GM12878 (cell line): ENCODE results near the gene OLFML3.

ENCODE experiments used
- BHLHE40 ChIP-seq, 2 experiments: fragments of 450-650 bp in 1 of 2; IDR thresholded peaks; 2 replicates each; pipeline ENCODE4 v1.6.1; 2011 to 2017; ENCODE audit warnings: low read depth in 2 of 2, borderline replicate concordance in 1 of 2, improper control_type of control experiment in 1 of 2, low read length in 1 of 2, mild to moderate bottlenecking in 1 of 2
- CEBPB ChIP-seq, 2 experiments: fragments of 150-350 bp in 1 of 2; IDR thresholded peaks; 2 replicates each; pipeline ENCODE4 v1.6.1; 2012 to 2014; ENCODE audit warnings: low read depth in 2 of 2, low read length in 2 of 2, borderline replicate concordance in 1 of 2, inconsistent platforms in 1 of 2
- CHD2 ChIP-seq: IDR thresholded peaks from 2 replicates; pipeline ENCODE4 v1.6.1; 2011; ENCODE audit warnings: low read depth, low read length, improper control_type of control experiment, borderline replicate concordance
- EZH2 ChIP-seq: IDR thresholded peaks from 2 replicates; pipeline ENCODE4 v1.6.1; 2012; ENCODE audit warnings: low read depth, mild to moderate bottlenecking, control low read depth, inconsistent platforms, low read length, borderline replicate concordance; ENCODE audit not compliant: control insufficient read depth
- GABPA ChIP-seq: IDR thresholded peaks from 2 replicates; pipeline ENCODE4 v1.6.1; 2014; ENCODE audit warnings: antibody characterized with exemption, low read depth, mild to moderate bottlenecking, inconsistent platforms
- HDGF ChIP-seq: fragments of 450-650 bp; IDR thresholded peaks from 2 replicates; pipeline ENCODE4 v1.6.1; 2016; ENCODE audit warnings: antibody characterized with exemption
- IRF4 ChIP-seq: IDR thresholded peaks from 2 replicates; pipeline ENCODE4 v1.6.1; 2011; ENCODE audit warnings: low read depth, low read length
- POLR2AphosphoS5 ChIP-seq: IDR thresholded peaks from 2 replicates; pipeline ENCODE4 v1.6.1; 2011; ENCODE audit warnings: mild to moderate bottlenecking, low read length, inconsistent platforms
- ZNF207 ChIP-seq: fragments of 450-650 bp; IDR thresholded peaks from 2 replicates; pipeline ENCODE4 v1.6.1; 2014; ENCODE audit warnings: antibody characterized with exemption, mild to moderate bottlenecking, borderline replicate concordance
- TF ChIP-seq, protein P1 (sequence below): fragments of 450-650 bp; formaldehyde crosslinking; IDR thresholded peaks from 2 replicates; pipeline ENCODE4 v1.5.0; 2022; ENCODE audit warnings: mild to moderate bottlenecking, missing genetic modification characterization
- TF ChIP-seq, protein P2 (sequence below): IDR thresholded peaks from 2 replicates; pipeline ENCODE4 v1.6.1; 2012; ENCODE audit warnings: low read depth, low read length, improper control_type of control experiment

DNA sequence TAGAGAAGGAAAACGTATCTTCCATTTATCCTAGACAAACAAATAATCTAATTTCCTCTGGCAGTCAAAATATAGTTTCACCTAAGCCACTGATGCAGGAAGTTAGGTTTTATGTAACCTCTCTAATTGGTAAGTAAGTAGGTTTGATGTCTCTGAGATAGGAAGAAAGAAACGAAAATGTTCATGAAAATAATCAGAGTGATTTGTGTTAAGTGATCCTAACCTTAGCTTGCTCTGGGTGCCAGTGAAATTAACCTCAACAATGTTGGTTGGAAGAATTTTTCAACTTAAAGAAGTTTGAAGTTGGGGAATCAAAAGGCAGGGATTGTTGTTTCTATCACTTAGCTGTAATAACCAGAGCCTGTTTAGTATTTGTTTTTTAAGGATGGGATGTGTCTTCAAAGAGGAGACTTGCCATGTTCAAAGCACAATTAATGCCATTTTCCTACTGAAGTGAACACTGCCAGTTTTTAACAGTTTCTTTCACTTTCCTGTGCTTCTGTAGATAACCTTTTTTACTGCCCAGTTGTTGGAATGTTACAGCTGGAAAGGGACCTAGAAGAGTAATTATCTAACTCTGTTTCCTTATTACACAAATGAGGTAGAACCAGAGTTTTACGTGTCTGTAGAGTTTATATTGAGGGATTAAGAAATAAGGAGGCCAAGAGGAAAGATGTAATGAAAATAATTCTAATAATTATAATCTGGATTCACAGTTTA lies 31.7 kb upstream of the OLFML3 start:
- TF ChIP-seq GABPA (no peak), CHD2 (no peak), EZH2 (no peak), CEBPB (IDR thresholded peaks at IDR 0.05; ENCODE audit: borderline replicate concordance in 1 of 2, low read depth in 2 of 2, low read length in 2 of 2) (no peak), HDGF (no peak), POLR2AphosphoS5 (no peak), IRF4 (no peak), ZNF207 (no peak), BHLHE40 (IDR thresholded peaks at IDR 0.05; ENCODE audit: borderline replicate concordance in 1 of 2, low read depth in 2 of 2, low read length in 1 of 2) (no peak)
- TF ChIP-seq, protein P1, sequence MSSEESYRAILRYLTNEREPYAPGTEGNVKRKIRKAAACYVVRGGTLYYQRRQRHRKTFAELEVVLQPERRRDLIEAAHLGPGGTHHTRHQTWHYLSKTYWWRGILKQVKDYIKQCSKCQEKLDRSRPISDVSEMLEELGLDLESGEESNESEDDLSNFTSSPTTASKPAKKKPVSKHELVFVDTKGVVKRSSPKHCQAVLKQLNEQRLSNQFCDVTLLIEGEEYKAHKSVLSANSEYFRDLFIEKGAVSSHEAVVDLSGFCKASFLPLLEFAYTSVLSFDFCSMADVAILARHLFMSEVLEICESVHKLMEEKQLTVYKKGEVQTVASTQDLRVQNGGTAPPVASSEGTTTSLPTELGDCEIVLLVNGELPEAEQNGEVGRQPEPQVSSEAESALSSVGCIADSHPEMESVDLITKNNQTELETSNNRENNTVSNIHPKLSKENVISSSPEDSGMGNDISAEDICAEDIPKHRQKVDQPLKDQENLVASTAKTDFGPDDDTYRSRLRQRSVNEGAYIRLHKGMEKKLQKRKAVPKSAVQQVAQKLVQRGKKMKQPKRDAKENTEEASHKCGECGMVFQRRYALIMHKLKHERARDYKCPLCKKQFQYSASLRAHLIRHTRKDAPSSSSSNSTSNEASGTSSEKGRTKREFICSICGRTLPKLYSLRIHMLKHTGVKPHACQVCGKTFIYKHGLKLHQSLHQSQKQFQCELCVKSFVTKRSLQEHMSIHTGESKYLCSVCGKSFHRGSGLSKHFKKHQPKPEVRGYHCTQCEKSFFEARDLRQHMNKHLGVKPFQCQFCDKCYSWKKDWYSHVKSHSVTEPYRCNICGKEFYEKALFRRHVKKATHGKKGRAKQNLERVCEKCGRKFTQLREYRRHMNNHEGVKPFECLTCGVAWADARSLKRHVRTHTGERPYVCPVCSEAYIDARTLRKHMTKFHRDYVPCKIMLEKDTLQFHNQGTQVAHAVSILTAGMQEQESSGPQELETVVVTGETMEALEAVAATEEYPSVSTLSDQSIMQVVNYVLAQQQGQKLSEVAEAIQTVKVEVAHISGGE (CRISPR knock-in tag) = no peak
- TF ChIP-seq, protein P2, sequence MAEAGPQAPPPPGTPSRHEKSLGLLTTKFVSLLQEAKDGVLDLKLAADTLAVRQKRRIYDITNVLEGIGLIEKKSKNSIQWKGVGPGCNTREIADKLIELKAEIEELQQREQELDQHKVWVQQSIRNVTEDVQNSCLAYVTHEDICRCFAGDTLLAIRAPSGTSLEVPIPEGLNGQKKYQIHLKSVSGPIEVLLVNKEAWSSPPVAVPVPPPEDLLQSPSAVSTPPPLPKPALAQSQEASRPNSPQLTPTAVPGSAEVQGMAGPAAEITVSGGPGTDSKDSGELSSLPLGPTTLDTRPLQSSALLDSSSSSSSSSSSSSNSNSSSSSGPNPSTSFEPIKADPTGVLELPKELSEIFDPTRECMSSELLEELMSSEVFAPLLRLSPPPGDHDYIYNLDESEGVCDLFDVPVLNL = no peak
